NCI-H345 treated with DMSO at 0.1 percent for 48 hours (cell line): Measurements from ENCODE around the gene AGBL3.
"Not testable (repeated sequence)": the region's sequence is repeated elsewhere in the genome, so short reads cannot be mapped to it uniquely, and the experiment has no call there.

ENCODE experiments used
- DNase-seq: peaks from one replicate; lab custom pipeline; 2025; ENCODE audit not compliant: unreplicated experiment; lab: John Stamatoyannopoulos, UW

AGBL3 gene

GRCh38 chr7:134962270-134962780 lies 24.0 kb upstream of the AGBL3 start:
- DNase-seq: no peak

- DNase-seq: no peak
These were observed 23.3 kb upstream of the AGBL3 start for GRCh38 chr7:134963036-134963435.

- peak; percentile 19 for DNase-seq
These were observed 19.6 kb upstream of the AGBL3 start for GRCh38 chr7:134966691-134967090.

GRCh38 chr7:134968110-134968509 lies 18.2 kb upstream of the AGBL3 start:
- no peak for DNase-seq

GRCh38 chr7:134981645-134982044 lies 4.7 kb upstream of the AGBL3 start:
- not testable (repeated sequence) for DNase-seq

GRCh38 chr7:134985894-134986362 lies 380 bp upstream of the AGBL3 start:
- DNase-seq: no peak

GRCh38 chr7:134988161-134988560 lies 1.9 kb downstream of the AGBL3 start:
- DNase-seq: no peak

GRCh38 chr7:134991469-134992339 lies 5.4 kb downstream of the AGBL3 start:
- DNase-seq: no peak

GRCh38 chr7:134992626-134993179 lies 6.4 kb downstream of the AGBL3 start:
- DNase-seq: no peak

- no peak for DNase-seq
These were observed 7.7 kb downstream of the AGBL3 start for GRCh38 chr7:134993877-134994456.

- no peak for DNase-seq
These were observed 9.2 kb downstream of the AGBL3 start for GRCh38 chr7:134995239-134996096.

GRCh38 chr7:134996097-134996550 lies 9.8 kb downstream of the AGBL3 start:
- no peak for DNase-seq

- no peak for DNase-seq
These were observed 11.0 kb downstream of the AGBL3 start for GRCh38 chr7:134997214-134997885.

GRCh38 chr7:134999136-134999535 lies 12.8 kb downstream of the AGBL3 start:
- no peak for DNase-seq

- DNase-seq: no peak
These were observed 15.3 kb downstream of the AGBL3 start for GRCh38 chr7:135001390-135002165.

- DNase-seq: no peak
These were observed 25.9 kb downstream of the AGBL3 start for GRCh38 chr7:135012229-135012628.

GRCh38 chr7:135023622-135024021 lies 37.3 kb downstream of the AGBL3 start:
- DNase-seq: no peak

GRCh38 chr7:135035252-135035651 lies 48.9 kb downstream of the AGBL3 start:
- DNase-seq: no peak

- DNase-seq: not testable (repeated sequence)
These were observed 80.7 kb downstream of the AGBL3 start for GRCh38 chr7:135067017-135067416.
